HG02763 (cell line): ENCODE results near the gene SMYD4.
"Not testable (repeated sequence)": the region's sequence is repeated elsewhere in the genome, so short reads cannot be mapped to it uniquely, and the experiment has no call there.

ENCODE experiments used
- ATAC-seq: cut with Tn5 transposase; IDR thresholded peaks from one replicate; pipeline ENCODE4 v1.9.1; 2021; ENCODE audit warnings: mild to moderate bottlenecking, moderate library complexity; ENCODE audit not compliant: unreplicated experiment

SMYD4 gene

GRCh38 chr17:1834380-1835149 is 4.9 kb upstream of the SMYD4 start:
- peak; percentile 54 for ATAC-seq

GRCh38 chr17:1830288-1830687 is 586 bp upstream of the SMYD4 start:
- ATAC-seq = peak; percentile 7

- ATAC-seq = no peak
These were observed 498 bp downstream of the SMYD4 start for GRCh38 chr17:1829216-1829591.

DNA sequence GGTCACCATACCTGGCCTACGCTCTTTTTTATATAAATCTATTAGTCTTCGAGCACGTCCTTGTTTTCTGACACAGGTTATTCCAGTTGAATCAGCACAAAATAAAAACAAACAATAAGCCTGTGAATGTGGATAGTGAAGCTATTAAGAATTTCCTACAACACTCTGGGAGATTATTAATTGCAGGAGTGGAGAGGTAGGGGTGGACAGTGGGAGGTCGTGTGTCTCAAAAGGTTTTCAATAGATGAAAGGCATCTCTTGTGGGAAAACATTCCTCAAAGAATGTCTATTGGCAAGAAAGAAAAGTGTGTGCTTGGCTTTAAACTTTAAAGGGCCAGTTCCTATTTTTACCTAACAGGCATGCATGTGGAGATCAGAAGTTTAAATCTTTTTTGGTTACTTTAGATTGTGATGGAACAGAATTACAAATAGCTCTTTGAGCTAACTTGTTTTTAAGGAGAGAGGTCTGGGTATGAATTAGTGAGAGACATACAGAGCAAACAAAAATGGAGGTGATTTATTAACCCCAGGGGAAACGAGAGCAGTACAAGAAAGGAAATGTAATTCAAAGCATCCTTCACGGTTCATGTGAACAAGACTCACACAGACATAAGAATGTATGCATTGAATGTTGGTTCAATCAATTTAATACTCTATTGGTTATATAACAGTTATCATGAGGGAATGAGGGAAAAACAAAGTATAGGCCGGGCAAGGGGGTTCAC is 9.0 kb downstream of the SMYD4 start:
- ATAC-seq = no peak

DNA sequence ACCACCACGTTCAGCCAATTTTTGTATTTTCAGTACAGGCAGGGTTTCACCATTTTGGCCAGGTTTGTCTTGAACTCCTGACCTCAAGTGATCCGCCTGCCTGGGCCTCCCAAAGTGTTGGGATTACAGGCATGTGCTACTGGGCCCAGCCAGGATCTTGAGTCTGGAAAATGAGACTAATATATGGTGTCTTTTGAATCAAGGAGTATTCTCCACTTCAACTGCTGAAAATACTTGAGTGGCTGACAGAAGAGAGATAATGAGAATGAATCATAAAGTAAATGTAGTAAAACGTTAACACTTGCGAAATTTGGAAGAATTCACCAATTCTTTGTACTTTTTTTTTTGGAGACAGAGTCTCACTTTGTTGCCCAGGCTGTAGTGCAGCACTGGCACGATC is 16.6 kb downstream of the SMYD4 start:
- no peak for ATAC-seq

DNA sequence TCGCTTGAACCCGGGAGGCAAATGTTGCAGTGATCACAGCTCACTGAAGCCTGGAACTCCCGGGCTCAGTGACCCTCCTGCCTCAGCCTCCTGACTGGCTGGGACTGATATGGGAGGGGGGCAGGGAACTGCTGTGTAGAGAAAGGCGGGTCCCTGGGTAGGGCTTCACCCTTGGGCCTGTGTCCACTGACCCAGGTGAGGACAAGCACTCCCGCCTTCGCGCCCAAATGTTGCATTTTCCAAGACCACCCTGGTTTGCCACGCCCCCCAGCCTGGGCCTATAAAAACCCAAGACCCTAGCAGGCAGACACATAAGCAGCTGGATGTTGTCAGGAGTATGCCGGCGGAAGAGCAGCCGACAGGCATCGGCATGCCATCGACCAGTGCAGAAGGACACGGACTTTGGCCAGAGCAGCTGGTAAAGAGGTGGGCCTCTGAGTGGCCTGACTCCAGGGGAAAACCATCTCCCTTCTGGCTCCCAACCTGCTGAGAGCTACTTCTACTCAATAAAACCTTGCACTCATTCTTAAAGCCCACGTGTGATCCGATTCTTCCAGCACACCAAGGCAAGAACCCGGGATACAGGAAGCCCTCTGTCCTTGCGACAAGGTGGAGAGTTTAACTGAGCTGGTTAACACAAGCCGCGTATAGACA is 19.1 kb downstream of the SMYD4 start:
- ATAC-seq = no peak

DNA sequence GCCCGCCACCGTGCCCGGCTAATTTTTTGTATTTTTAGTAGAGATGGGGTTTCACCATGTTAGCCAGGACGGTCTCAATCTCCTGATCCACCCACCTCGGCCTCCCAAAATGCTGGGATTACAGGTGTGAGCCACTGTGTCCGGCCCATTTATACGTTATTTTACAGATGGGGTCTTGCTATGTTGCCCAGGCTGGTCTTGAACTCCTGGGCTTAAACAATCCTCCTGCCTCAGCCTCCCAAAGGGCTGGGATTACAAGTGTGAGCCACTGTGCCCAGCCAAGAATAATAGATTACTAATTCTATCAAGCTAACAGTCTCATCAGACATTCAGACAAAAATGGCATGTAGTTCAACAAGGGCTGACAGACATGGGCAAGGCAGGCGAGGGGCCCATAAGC is 19.9 kb downstream of the SMYD4 start:
- ATAC-seq = not testable (repeated sequence)

DNA sequence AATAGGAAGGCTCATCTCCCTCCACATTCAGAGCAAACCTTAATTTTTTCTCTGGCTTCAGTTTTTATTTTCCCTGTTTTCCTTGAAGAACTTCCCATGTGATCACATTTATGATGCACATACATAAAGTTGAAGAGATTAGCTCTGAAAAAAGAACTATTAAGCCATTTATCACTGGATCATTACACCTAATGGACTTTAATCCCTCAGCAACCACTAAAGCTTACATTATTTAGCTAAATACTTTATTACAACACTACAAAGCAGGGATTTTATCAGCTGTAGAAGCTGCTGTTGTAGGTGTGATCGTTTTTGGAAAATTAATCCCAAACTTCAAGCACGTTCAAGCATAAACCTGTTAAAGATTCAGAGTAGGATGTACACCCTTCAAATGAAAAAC is 21.1 kb downstream of the SMYD4 start:
- no peak for ATAC-seq

GRCh38 chr17:1807890-1808289 is 21.8 kb downstream of the SMYD4 start:
- ATAC-seq = no peak

DNA sequence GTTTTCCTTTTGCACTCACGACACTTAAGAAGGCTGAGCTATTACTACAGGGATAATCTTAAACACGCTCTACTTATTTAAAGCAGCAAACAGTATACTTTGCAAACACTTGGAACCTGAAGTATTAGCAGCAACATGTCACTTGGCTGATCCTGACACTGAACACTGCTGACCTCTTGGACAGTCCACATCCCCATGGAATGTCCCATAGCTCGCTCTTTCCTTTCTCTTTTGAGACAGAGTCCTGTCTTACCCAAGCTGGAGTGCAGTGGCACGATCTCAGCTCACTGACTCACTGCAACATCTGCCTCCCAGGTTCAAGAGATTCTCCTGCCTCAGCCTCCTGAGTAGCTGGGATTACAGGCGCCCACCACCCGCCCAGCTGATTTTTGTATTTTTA is 26.4 kb downstream of the SMYD4 start:
- no peak for ATAC-seq

DNA sequence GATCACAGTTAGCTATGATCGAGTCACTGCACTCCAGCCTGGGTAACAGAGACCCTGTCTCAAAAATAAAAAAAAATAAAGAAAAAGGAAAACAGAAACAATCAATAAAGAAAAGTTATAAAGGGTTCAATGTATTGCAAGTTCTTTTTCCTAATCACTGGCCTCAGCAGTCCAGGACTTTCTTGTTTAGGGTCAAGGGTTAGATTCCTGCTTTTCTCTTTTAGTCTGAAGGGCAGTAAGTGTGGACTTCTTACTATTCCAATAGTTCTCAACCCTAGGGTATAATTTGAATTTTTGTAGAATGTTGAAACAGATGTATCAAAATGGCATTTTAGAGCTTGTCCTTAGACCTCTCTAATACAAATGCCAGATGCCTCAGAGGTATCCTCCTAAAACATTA is 27.3 kb downstream of the SMYD4 start:
- ATAC-seq = no peak

DNA sequence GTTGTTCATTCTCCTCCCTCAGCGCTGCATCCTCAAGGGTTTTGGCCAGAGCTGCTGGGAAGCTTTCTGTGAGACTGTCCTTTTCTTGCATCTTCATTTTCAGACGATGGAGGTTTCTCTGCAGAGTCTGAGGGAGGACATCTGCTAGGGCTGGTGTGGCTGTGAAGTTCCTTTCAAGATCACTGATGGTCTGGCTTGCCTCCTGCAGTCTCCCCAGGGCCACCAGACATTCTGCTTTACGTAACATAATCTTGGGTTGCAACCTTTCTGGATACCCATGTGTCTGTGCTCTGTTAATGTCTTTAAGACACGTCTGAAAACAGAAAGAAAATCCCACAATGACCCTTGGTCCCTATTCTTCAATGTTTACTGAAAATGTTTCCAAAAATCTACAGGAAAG is 29.0 kb downstream of the SMYD4 start:
- no peak for ATAC-seq

- no peak for ATAC-seq
These were observed 29.5 kb downstream of the SMYD4 start for GRCh38 chr17:1800240-1800639.

- not testable (repeated sequence) for ATAC-seq
These were observed 31.9 kb downstream of the SMYD4 start for GRCh38 chr17:1797846-1798245.

- no peak for ATAC-seq
These were observed 32.4 kb downstream of the SMYD4 start for GRCh38 chr17:1797323-1797722.

- no peak for ATAC-seq
These were observed 32.9 kb downstream of the SMYD4 start for GRCh38 chr17:1796800-1797199.

GRCh38 chr17:1793447-1793806 is 36.3 kb downstream of the SMYD4 start:
- ATAC-seq = no peak

- no peak for ATAC-seq
These were observed 36.9 kb downstream of the SMYD4 start for GRCh38 chr17:1792495-1793446.

GRCh38 chr17:1789936-1790335 is 39.8 kb downstream of the SMYD4 start:
- no peak for ATAC-seq

- ATAC-seq = no peak
These were observed 42.3 kb downstream of the SMYD4 start for GRCh38 chr17:1787301-1787902.

DNA sequence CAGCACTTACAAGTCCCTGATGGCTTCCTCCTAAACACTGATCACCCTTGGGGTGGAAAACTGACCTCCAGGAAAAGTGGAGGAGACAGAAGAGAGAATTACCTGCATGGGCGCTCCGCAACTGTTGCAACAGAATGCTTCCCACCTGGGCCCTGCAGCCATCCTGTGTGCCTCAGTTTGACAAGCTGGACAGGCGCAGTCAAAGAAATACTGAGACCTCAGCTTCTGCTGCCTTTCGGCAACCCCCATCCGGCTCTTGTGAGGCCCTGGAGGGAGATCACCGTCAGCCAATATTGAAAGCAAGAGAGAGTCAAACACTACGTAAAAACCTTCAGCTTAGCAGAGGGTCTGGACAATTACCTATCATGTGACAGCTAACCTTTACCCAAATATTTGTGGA is 43.0 kb downstream of the SMYD4 start:
- ATAC-seq = no peak
